IMR-90 (cell line): ENCODE measurements around the gene MARK4.

Experiments
- BHLHE40 ChIP-seq: fragments of 150-350 bp; IDR thresholded peaks from 2 replicates; pipeline ENCODE4 v1.6.1; 2016; ENCODE audit warnings: mild to moderate bottlenecking, low read depth, low read length
- CEBPB ChIP-seq: IDR thresholded peaks from 2 replicates; pipeline ENCODE4 v1.6.1; 2012; ENCODE audit warnings: low read depth, low read length, improper control_type of control experiment
- FOS ChIP-seq: fragments of 150-350 bp; IDR thresholded peaks from 2 replicates; pipeline ENCODE4 v1.6.1; 2016; ENCODE audit warnings: low read depth, low read length
- MAFK ChIP-seq: IDR thresholded peaks from 2 replicates; pipeline ENCODE4 v1.6.1; 2012; ENCODE audit warnings: low read depth, low read length, improper control_type of control experiment
- MAZ ChIP-seq: IDR thresholded peaks from 2 replicates; pipeline ENCODE4 v1.6.1; 2012; ENCODE audit warnings: low read depth, mild to moderate bottlenecking, low read length, improper control_type of control experiment, moderate library complexity, borderline replicate concordance
- MXI1 ChIP-seq: IDR thresholded peaks from 2 replicates; pipeline ENCODE4 v1.6.1; 2012; ENCODE audit warnings: low read depth, mild to moderate bottlenecking, low read length, moderate library complexity, borderline replicate concordance
- POLR2A ChIP-seq: IDR thresholded peaks from 2 replicates; pipeline ENCODE4 v1.6.1; 2012; ENCODE audit warnings: mild to moderate bottlenecking, low read depth, low read length
- RAD21 ChIP-seq: IDR thresholded peaks from 2 replicates; pipeline ENCODE4 v1.6.1; 2012; ENCODE audit warnings: low read length, improper control_type of control experiment
- RCOR1 ChIP-seq: IDR thresholded peaks from 2 replicates; pipeline ENCODE4 v1.6.1; 2012; ENCODE audit warnings: mild to moderate bottlenecking, low read length, improper control_type of control experiment; ENCODE audit not compliant: insufficient replicate concordance
- RFX5 ChIP-seq: IDR thresholded peaks from 2 replicates; pipeline ENCODE4 v1.8.0; 2012; ENCODE audit warnings: low read depth, mild to moderate bottlenecking, low read length, moderate library complexity
- SMC3 ChIP-seq: fragments of 150-350 bp; IDR thresholded peaks from 2 replicates; pipeline ENCODE4 v1.6.1; 2016; ENCODE audit warnings: low read depth, mild to moderate bottlenecking, antibody characterized with exemption, low read length, moderate library complexity
- USF2 ChIP-seq: fragments of 150-350 bp; IDR thresholded peaks from 2 replicates; pipeline ENCODE4 v1.6.1; 2017; ENCODE audit warnings: mild to moderate bottlenecking, antibody characterized with exemption, low read length, low read depth
- TF ChIP-seq, protein P1 (sequence below): conservative IDR thresholded peaks from 2 replicates; pipeline ENCODE4 v1.5.1; 2012; ENCODE audit warnings: mild to moderate bottlenecking, low read depth, low read length, improper control_type of control experiment
- TF ChIP-seq, protein P2 (sequence below): fragments of 150-350 bp; IDR thresholded peaks from 2 replicates; pipeline ENCODE4 v1.6.1; 2016; ENCODE audit warnings: low read depth, mild to moderate bottlenecking, low read length, moderate library complexity, borderline replicate concordance

DNA sequence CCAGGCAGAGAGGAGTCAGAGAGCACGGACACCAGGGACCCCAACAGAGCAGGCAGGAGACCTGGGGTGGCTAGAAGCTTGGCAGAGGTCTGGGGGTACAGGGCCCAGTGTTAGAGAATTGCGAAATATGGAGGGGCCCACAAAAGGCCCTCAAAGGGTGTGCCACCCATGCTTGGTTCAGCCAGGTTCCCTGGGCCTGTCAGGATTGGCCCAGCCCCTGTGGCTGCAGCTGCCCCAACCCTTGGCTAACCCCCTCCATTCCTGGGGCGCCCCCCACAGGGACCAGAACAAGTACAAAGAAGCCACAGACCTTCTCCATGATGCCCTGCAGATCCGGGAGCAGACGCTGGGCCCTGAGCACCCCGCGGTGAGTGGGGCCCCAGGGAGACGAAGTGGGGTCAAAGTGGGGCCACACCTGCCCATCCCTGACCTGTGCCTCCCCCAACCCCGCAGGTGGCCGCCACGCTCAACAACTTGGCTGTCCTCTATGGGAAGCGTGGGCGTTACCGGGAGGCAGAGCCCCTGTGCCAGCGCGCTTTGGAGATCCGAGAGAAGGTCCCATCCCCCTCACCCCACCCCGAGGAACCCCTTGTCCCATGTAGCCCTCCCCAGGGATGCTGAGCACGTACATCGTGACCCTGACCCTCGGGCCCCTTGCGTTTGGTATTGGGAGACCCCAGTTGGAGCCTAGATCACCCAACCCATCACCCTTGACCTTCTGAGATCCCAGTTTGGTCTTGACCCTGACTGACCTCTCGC is 97.5 kb downstream of the MARK4 start:
- TF ChIP-seq, protein P1, sequence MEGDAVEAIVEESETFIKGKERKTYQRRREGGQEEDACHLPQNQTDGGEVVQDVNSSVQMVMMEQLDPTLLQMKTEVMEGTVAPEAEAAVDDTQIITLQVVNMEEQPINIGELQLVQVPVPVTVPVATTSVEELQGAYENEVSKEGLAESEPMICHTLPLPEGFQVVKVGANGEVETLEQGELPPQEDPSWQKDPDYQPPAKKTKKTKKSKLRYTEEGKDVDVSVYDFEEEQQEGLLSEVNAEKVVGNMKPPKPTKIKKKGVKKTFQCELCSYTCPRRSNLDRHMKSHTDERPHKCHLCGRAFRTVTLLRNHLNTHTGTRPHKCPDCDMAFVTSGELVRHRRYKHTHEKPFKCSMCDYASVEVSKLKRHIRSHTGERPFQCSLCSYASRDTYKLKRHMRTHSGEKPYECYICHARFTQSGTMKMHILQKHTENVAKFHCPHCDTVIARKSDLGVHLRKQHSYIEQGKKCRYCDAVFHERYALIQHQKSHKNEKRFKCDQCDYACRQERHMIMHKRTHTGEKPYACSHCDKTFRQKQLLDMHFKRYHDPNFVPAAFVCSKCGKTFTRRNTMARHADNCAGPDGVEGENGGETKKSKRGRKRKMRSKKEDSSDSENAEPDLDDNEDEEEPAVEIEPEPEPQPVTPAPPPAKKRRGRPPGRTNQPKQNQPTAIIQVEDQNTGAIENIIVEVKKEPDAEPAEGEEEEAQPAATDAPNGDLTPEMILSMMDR = no peak
- TF ChIP-seq RFX5 (no peak), POLR2A (no peak), USF2 (no peak), SMC3 (no peak), BHLHE40 (no peak), CEBPB (peak; percentile 76), MAZ (no peak), RCOR1 (no peak), RAD21 (no peak), FOS (no peak), MXI1 (no peak), MAFK (no peak)
- TF ChIP-seq, protein P2, sequence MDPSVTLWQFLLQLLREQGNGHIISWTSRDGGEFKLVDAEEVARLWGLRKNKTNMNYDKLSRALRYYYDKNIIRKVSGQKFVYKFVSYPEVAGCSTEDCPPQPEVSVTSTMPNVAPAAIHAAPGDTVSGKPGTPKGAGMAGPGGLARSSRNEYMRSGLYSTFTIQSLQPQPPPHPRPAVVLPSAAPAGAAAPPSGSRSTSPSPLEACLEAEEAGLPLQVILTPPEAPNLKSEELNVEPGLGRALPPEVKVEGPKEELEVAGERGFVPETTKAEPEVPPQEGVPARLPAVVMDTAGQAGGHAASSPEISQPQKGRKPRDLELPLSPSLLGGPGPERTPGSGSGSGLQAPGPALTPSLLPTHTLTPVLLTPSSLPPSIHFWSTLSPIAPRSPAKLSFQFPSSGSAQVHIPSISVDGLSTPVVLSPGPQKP = no peak
